Upper lobe of left lung (tissue), 4 donors: ENCODE data around the gene DLX4.

ENCODE experiments used
- POLR2A ChIP-seq, 4 donors: fragments of 450-650 bp; IDR thresholded peaks; one replicate each; pipeline ENCODE4 v1.5.1; 2016 to 2017; ENCODE audit warnings: antibody characterized with exemption in 4 of 4, mild to moderate bottlenecking in 2 of 4
- POLR2AphosphoS5 ChIP-seq, 2 donors: sonication (generic); formaldehyde crosslinking; IDR thresholded peaks; one replicate each; pipeline ENCODE4 v1.5.1; 2017; ENCODE audit warnings: antibody characterized with exemption in 2 of 2
- TF ChIP-seq, protein P1 (sequence below), 6 experiments: fragments of 450-650 bp in 4 of 6; fragments of 200-600 bp in 2 of 6; sonication (generic) in 2 of 6; IDR thresholded peaks; one replicate each; pipeline ENCODE4 v1.5.1; 2016 to 2019; ENCODE audit warnings: antibody characterized with exemption in 6 of 6

DNA sequence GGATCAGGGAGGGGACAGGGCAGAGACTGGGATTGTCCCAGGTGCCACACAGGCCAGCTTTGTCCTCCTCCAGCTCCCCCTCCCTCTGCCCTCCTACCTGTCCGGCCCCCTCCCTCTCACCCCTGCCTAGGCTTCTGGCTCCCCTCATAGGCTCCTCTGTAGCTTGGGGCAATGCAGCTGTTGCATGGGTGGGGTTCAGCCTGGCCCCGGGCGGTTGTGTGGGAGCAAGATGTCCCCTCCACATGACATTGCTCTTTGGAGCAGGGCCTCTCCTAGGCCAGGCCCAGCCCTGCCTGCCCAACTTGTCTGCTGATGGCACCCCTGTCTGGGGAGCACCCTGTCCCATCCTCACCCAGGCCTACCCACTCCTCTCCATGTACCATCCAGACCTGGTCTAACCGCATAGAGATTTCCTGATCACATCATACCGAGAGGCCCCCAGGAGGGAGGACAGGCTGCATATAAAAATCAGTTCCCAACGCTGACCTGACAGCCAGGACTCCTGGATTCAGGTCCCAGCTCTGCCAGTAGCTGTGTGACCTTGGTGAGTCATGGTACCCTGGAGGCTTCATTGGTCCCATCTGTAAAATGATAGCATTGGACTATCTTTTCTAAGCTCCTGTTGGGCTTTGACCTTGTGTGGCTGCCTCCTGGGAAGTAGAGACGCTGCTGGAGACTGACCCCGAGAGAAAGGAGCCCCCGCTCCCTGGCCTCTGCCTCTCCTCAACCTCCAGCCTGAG, 48.8 kb upstream of the DLX4 start:
- TF ChIP-seq, protein P1, sequence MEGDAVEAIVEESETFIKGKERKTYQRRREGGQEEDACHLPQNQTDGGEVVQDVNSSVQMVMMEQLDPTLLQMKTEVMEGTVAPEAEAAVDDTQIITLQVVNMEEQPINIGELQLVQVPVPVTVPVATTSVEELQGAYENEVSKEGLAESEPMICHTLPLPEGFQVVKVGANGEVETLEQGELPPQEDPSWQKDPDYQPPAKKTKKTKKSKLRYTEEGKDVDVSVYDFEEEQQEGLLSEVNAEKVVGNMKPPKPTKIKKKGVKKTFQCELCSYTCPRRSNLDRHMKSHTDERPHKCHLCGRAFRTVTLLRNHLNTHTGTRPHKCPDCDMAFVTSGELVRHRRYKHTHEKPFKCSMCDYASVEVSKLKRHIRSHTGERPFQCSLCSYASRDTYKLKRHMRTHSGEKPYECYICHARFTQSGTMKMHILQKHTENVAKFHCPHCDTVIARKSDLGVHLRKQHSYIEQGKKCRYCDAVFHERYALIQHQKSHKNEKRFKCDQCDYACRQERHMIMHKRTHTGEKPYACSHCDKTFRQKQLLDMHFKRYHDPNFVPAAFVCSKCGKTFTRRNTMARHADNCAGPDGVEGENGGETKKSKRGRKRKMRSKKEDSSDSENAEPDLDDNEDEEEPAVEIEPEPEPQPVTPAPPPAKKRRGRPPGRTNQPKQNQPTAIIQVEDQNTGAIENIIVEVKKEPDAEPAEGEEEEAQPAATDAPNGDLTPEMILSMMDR (IDR thresholded peaks at IDR 0.05), result no peak
- TF ChIP-seq POLR2AphosphoS5 (IDR thresholded peaks at IDR 0.05) (no peak), POLR2A (IDR thresholded peaks at IDR 0.05) (no peak)
